22Rv1 (cell line): ENCODE data around the gene GABRE.

ENCODE experiments used
- ZFX ChIP-seq: fragments of 450-650 bp; IDR thresholded peaks from 2 replicates; pipeline ENCODE4 v1.6.1; 2017; ENCODE audit warnings: antibody characterized with exemption, borderline replicate concordance
- TF ChIP-seq, protein P1 (sequence below): fragments of 450-650 bp; IDR thresholded peaks from 2 replicates; pipeline ENCODE4 v1.5.1; 2017; ENCODE audit warnings: mild to moderate bottlenecking

DNA sequence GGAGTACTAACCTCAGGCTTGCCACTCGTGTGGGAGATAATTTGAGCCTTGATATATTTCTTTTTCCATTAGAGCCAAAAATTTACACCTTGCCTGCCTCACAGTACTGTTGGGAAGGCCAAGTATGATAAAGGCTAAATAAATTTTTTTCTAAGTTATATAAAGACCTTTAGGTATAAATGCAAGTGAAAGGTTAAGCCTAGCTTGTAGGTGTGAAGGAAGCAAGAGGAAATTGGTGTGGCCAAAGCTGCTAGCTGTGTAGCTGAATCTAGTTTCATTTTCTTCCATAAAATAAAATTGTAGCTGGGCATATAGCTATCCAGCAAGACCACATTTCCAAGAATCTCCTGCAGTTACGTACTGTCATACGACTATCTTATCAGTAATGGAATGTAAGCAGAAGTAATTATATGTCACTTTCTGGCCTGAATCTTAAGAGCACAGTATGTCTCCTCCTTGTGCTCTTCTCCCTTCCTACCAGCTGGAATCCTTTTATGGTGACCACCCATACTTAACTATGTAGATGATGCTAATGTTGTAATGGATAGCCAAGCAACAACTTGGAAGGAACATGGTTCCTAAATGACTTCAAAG lies 14.3 kb upstream of the GABRE start:
- TF ChIP-seq, protein P1, sequence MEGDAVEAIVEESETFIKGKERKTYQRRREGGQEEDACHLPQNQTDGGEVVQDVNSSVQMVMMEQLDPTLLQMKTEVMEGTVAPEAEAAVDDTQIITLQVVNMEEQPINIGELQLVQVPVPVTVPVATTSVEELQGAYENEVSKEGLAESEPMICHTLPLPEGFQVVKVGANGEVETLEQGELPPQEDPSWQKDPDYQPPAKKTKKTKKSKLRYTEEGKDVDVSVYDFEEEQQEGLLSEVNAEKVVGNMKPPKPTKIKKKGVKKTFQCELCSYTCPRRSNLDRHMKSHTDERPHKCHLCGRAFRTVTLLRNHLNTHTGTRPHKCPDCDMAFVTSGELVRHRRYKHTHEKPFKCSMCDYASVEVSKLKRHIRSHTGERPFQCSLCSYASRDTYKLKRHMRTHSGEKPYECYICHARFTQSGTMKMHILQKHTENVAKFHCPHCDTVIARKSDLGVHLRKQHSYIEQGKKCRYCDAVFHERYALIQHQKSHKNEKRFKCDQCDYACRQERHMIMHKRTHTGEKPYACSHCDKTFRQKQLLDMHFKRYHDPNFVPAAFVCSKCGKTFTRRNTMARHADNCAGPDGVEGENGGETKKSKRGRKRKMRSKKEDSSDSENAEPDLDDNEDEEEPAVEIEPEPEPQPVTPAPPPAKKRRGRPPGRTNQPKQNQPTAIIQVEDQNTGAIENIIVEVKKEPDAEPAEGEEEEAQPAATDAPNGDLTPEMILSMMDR = no peak
- no peak for TF ChIP-seq ZFX
